Lung (tissue), 12 donors: ENCODE measurements around the gene GLCE. TPM values are rescaled to one million over a fixed set of nuclear protein-coding genes. Genes with fewer than 3 reads are reported as not detected.

Experiments
- ATAC-seq: fragments of 200-7000 bp; cut with Tn5 transposase; one replicate; pipeline ENCODE4 v1.9.1; 2020; ENCODE audit warnings: moderate number of reproducible peaks; ENCODE audit not compliant: insufficient read depth, low FRiP score
- DNase-seq, 3 donors: peaks; one replicate each; pipeline ENCODE4 v3.0.0-alpha.2; 2013 to 2017
- H3K27ac ChIP-seq, 2 donors: one replicate each; pipeline ENCODE4 v1.5.1; 2013; ENCODE audit warnings: mild to moderate bottlenecking in 2 of 2, moderate library complexity in 2 of 2, control low read depth in 1 of 2, inconsistent platforms in 1 of 2, low read depth in 1 of 2, low read length in 1 of 2
- H3K27me3 ChIP-seq, 3 donors: one replicate each; pipeline ENCODE4 v1.5.1; 2013; ENCODE audit warnings: low read length in 2 of 3; ENCODE audit not compliant: control insufficient read depth in 3 of 3, insufficient read depth in 3 of 3
- H3K36me3 ChIP-seq, 4 donors: one replicate each; pipeline ENCODE4 v1.5.1; 2013; ENCODE audit warnings: low read length in 4 of 4, mild to moderate bottlenecking in 1 of 4, moderate library complexity in 1 of 4; ENCODE audit not compliant: control insufficient read depth in 4 of 4, insufficient read depth in 4 of 4
- H3K4me1 ChIP-seq, 5 donors: one replicate each; pipeline ENCODE4 v1.5.1; 2013; ENCODE audit warnings: low read length in 5 of 5, mild to moderate bottlenecking in 2 of 5, moderate library complexity in 1 of 5; ENCODE audit not compliant: control insufficient read depth in 5 of 5, insufficient read depth in 5 of 5
- H3K4me3 ChIP-seq: one replicate; pipeline ENCODE4 v1.5.1; 2013; ENCODE audit warnings: mild to moderate bottlenecking, control low read depth, moderate library complexity
- H3K9ac ChIP-seq, 2 donors: one replicate each; pipeline ENCODE4 v1.5.1; 2013; ENCODE audit warnings: low read length in 2 of 2, control low read depth in 1 of 2; ENCODE audit not compliant: insufficient read depth in 1 of 2
- H3K9me3 ChIP-seq, 4 donors: one replicate each; pipeline ENCODE4 v1.5.1; 2013; ENCODE audit warnings: low read length in 3 of 4, mild to moderate bottlenecking in 1 of 4, moderate library complexity in 1 of 4; ENCODE audit not compliant: control insufficient read depth in 4 of 4, insufficient read depth in 3 of 4
- WGBS, 2 donors: extraction: QIAGEN DNeasy Blood & Tissue Kit; methylation state at CpG; one replicate each; pipeline ENCODE4 v1.1.7; 2013; 5-methylcytosine and 5-hydroxymethylcytosine counted together
- polyA plus RNA-seq, 2 donors: library from polyadenylated mRNA; stranded (reverse); fragments of 200-250 nt; gene quantifications; one replicate each; pipeline ENCODE4 v1.2.1, GENCODE V29; 2013
- total RNA-seq, 2 donors: library from RNA; depleted of rRNA in 1 of 2; stranded (reverse); fragments of >200 nt in 1 of 2; gene quantifications; one replicate each; pipeline ENCODE4 v1.2.1, GENCODE V29; 2014 to 2021
- TF ChIP-seq, protein P1 (sequence below): IDR thresholded peaks from 2 replicates; pipeline ENCODE4 v1.5.1; 2012; ENCODE audit warnings: mild to moderate bottlenecking; ENCODE audit errors: control extremely low read depth, extremely low read depth
- donor health status: control.
- donor health status: control.
- donor health status: Bipolar disorder and iron deficiency.
- donor health status: healthy.
- donor health status: DM: yes; HTN: yes; CAD: no.

Gene GLCE
- total and polyA plus RNA-seq, 4 donors = 13.5 to 76.7 (median 17.9) TPM

- Histone ChIP-seq H3K9me3 (no peaks in the 10 kb centered on the region), H3K9ac (no peak overlapping the region), H3K27me3 (no peaks in the 10 kb centered on the region), H3K27ac (no peak overlapping the region), H3K4me3 (no peak overlapping the region), H3K4me1 (peaks cover 0 to under 1% (median 0%) of the 10 kb centered on the region in 5 donors), H3K36me3 (peaks cover 0 to 6% (median 3%) of the 10 kb centered on the region in 4 donors)
- DNase-seq (peak in 2 of 3 donors; percentile 28 to 50), ATAC-seq (peak; percentile 56)
- TF ChIP-seq, protein P1, sequence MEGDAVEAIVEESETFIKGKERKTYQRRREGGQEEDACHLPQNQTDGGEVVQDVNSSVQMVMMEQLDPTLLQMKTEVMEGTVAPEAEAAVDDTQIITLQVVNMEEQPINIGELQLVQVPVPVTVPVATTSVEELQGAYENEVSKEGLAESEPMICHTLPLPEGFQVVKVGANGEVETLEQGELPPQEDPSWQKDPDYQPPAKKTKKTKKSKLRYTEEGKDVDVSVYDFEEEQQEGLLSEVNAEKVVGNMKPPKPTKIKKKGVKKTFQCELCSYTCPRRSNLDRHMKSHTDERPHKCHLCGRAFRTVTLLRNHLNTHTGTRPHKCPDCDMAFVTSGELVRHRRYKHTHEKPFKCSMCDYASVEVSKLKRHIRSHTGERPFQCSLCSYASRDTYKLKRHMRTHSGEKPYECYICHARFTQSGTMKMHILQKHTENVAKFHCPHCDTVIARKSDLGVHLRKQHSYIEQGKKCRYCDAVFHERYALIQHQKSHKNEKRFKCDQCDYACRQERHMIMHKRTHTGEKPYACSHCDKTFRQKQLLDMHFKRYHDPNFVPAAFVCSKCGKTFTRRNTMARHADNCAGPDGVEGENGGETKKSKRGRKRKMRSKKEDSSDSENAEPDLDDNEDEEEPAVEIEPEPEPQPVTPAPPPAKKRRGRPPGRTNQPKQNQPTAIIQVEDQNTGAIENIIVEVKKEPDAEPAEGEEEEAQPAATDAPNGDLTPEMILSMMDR = no peak
- WGBS, 2 donors = 56 to 77% methylated on average over 1 of the region's 1 CpG
These were observed 40.7 kb downstream of the GLCE start for GRCh38 chr15:69200832-69201745.

DNA sequence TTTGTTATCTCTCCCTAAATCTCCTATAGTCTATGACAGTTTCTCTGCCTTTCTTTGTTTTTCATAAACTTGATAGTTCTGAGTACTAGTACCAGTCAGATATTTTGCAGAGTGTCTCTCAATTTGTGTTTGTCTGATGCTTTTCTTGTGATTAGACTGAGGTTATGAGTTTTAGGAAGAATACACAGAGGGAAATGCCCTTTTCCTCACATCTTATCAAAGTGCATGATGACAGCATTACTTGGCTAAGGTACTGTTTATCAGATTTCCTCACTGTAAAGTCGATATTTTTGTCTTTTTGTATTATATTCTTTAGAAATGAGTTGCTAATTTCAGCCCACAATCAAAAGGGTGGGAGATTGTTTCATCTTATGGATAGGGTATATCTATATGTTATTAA is 45.6 kb downstream of the GLCE start:
- ATAC-seq (no peak), DNase-seq (no peak)
- TF ChIP-seq, protein P1 = no peak
- no peak overlapping the region for H3K27ac ChIP-seq
- H3K27me3 ChIP-seq = no peaks in the 10 kb centered on the region
- H3K9me3 ChIP-seq = no peaks in the 10 kb centered on the region
- H3K9ac ChIP-seq = no peak overlapping the region
- H3K4me3 ChIP-seq = no peak overlapping the region
- H3K36me3 ChIP-seq = no peaks in the 10 kb centered on the region
- WGBS, 2 donors = 45 to 75% methylated on average over 1 of the region's 1 CpG
- H3K4me1 ChIP-seq = peaks cover 0 to 2% (median 0%) of the 10 kb centered on the region in 5 donors

DNA sequence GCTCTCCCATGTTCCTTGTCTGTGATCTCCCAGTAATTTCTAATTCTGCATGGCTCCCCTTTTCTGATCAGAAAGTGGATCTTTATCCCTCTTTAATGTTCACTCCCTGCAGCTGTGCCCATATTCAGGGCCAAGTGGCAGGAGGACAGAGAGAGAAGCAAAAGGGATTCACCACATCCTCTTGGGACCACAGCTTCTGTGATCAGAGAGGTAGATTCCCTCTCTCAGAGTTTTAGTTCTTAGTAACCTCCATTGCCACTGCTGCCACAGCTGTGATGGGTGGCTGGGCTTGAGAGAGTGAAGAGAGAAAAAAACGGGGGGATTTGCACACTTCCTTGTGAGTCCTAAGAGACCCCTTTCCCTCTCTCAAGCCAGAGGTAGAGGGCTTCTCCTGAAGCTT is 49.2 kb downstream of the GLCE start:
- no peaks in the 10 kb centered on the region for H3K27me3 ChIP-seq
- peaks cover 0 to 2% (median 0%) of the 10 kb centered on the region in 5 donors for H3K4me1 ChIP-seq
- TF ChIP-seq, protein P1 = no peak
- DNase-seq (no peak), ATAC-seq (no peak)
- no peak overlapping the region for H3K27ac ChIP-seq
- no peaks in the 10 kb centered on the region for H3K9me3 ChIP-seq
- H3K4me3 ChIP-seq = no peak overlapping the region
- peaks cover 0 to 5% (median 2%) of the 10 kb centered on the region in 4 donors for H3K36me3 ChIP-seq
- H3K9ac ChIP-seq = no peak overlapping the region
- WGBS, 2 donors = 71 to 82% methylated on average over 1 of the region's 1 CpG
